ENCODE data around the gene PDE5A.

GRCh38 chr4:119559044-119559647 lies 69.5 kb downstream of the PDE5A start:
- TF ChIP-seq SIN3A (IDR thresholded peaks at IDR 0.05; ENCODE audit: low read depth, low read length) = no peak
- TF ChIP-seq TAF1 (IDR thresholded peaks at IDR 0.05; ENCODE audit: borderline replicate concordance, low read depth, low read length) = no peak
- TF ChIP-seq SRF (IDR thresholded peaks at IDR 0.05; ENCODE audit: low read depth in 2 of 2, low read length in 2 of 2) = no peak
- TF ChIP-seq KAT2A (conservative IDR thresholded peaks at IDR 0.05; ENCODE audit: control insufficient read depth, low read depth, low read length) = no peak
- no peak for TF ChIP-seq BCL3 (IDR thresholded peaks at IDR 0.05; ENCODE audit: borderline replicate concordance, insufficient read depth, low read depth, low read length, poor library complexity, severe bottlenecking)
- peak; percentile 58 for TF ChIP-seq RAD21 (IDR thresholded peaks at IDR 0.05; ENCODE audit: insufficient read depth, low read depth, low read length)
- TF ChIP-seq ZSCAN29 (IDR thresholded peaks at IDR 0.05) = no peak
- TF ChIP-seq USF2 (IDR thresholded peaks at IDR 0.05; ENCODE audit: borderline replicate concordance, low read depth, low read length) = no peak
- TF ChIP-seq JUNB (IDR thresholded peaks at IDR 0.05) = no peak
- no peak for TF ChIP-seq ATF3 (IDR thresholded peaks at IDR 0.05; ENCODE audit: borderline replicate concordance, extremely low read depth, low read depth, low read length)
- TF ChIP-seq POLR2AphosphoS5 (IDR thresholded peaks at IDR 0.05; ENCODE audit: low read length) = no peak
- TF ChIP-seq CTCF (IDR thresholded peaks at IDR 0.05 in 2 of 3, conservative IDR thresholded peaks at IDR 0.05 in 1 of 3; ENCODE audit: control insufficient read depth in 2 of 3, extremely low read depth in 1 of 3, insufficient read depth in 1 of 3, low read depth in 3 of 3, low read length in 3 of 3) = peak; percentile 7 to 34 (median 22); a peak in 2 of 6 replicates
- TF ChIP-seq ZZZ3 (IDR thresholded peaks at IDR 0.05; ENCODE audit: control insufficient read depth, insufficient read length, low read depth) = no peak
- TF ChIP-seq KDM1A (IDR thresholded peaks at IDR 0.05; ENCODE audit: borderline replicate concordance) = no peak

All from GM12878 (cell line).